Peyer's patch (tissue), 4 donors: ENCODE results near the gene PPP1R7.

Experiments
- POLR2A ChIP-seq, 2 donors: fragments of 450-650 bp; IDR thresholded peaks; one replicate each; pipeline ENCODE4 v1.5.1; 2017; ENCODE audit warnings: antibody characterized with exemption in 2 of 2, mild to moderate bottlenecking in 2 of 2, moderate library complexity in 2 of 2
- TF ChIP-seq, protein P1 (sequence below), 6 experiments: fragments of 450-650 bp in 4 of 6; fragments of 200-600 bp in 2 of 6; sonication (generic) in 1 of 6; IDR thresholded peaks; one replicate each; pipeline ENCODE4 v1.5.1; 2017 to 2019; ENCODE audit warnings: antibody characterized with exemption in 6 of 6, mild to moderate bottlenecking in 3 of 6, moderate library complexity in 1 of 6

DNA sequence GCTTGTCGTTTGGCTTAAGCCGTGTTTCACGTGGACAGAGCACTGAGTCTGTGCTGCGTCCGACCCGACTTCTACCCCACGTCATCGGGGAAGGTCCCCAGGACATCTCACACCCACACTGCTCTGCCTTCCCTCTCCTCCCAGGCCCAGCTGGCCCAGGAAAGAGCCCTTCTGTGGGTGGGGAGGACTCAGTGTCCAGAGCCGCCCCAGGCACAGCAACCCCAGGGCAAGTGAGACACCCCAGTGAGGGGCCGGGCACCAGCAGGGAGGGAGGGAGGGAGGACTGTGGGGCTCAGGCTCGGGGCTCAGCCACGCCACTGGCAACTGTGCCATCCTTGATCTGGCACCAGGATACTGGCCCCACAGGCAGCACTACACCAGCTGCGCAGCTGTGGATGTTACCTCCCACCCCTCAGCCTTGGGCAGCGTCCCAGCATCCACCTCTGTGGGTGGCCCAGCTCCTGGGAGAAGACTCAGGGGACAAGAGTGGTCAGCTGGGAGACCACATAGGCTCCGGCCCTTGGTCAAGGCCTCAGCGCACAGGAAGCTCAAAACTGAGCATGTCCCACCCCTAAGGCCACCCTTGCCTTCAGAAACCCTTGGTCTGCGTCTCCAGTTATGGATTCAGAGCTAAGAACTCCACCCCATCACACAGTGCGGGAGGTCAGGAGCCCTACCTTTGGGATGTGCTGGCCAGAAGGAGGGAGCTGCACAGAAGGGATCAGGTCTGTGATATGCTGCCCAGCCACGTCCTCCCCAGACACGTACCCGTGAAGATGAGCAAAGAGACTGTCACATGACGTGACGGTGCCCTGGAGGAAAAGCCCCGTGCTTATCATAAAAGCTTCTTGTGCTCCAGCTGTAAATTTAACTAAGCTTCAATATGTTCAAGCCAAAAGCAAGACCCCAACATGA, 12.7 kb upstream of the PPP1R7 start:
- TF ChIP-seq POLR2A (IDR thresholded peaks at IDR 0.05) = no peak
- TF ChIP-seq, protein P1, sequence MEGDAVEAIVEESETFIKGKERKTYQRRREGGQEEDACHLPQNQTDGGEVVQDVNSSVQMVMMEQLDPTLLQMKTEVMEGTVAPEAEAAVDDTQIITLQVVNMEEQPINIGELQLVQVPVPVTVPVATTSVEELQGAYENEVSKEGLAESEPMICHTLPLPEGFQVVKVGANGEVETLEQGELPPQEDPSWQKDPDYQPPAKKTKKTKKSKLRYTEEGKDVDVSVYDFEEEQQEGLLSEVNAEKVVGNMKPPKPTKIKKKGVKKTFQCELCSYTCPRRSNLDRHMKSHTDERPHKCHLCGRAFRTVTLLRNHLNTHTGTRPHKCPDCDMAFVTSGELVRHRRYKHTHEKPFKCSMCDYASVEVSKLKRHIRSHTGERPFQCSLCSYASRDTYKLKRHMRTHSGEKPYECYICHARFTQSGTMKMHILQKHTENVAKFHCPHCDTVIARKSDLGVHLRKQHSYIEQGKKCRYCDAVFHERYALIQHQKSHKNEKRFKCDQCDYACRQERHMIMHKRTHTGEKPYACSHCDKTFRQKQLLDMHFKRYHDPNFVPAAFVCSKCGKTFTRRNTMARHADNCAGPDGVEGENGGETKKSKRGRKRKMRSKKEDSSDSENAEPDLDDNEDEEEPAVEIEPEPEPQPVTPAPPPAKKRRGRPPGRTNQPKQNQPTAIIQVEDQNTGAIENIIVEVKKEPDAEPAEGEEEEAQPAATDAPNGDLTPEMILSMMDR (IDR thresholded peaks at IDR 0.05) = no peak
